GM18519 (cell line): ENCODE data around the gene VSTM4.

Experiments
- ATAC-seq: cut with Tn5 transposase; IDR thresholded peaks from one replicate; pipeline ENCODE4 v1.9.1; 2021; ENCODE audit warnings: mild to moderate bottlenecking, moderate library complexity; ENCODE audit not compliant: unreplicated experiment, low FRiP score

The VSTM4 gene

GRCh38 chr10:49143249-49143648 is 27.9 kb upstream of the VSTM4 start:
- no peak for ATAC-seq

GRCh38 chr10:49141541-49142332 is 26.4 kb upstream of the VSTM4 start:
- ATAC-seq = no peak

- no peak for ATAC-seq
Observed at GRCh38 chr10:49140304-49141177, 25.2 kb upstream of the VSTM4 start.

- ATAC-seq = no peak
Observed at GRCh38 chr10:49139846-49140195, 24.5 kb upstream of the VSTM4 start.

GRCh38 chr10:49139028-49139845 is 23.9 kb upstream of the VSTM4 start:
- no peak for ATAC-seq

GRCh38 chr10:49138361-49138891 is 23.1 kb upstream of the VSTM4 start:
- ATAC-seq = no peak

GRCh38 chr10:49136525-49136924 is 21.2 kb upstream of the VSTM4 start:
- ATAC-seq = no peak

GRCh38 chr10:49135575-49136313 is 20.4 kb upstream of the VSTM4 start:
- ATAC-seq = no peak

- no peak for ATAC-seq
Observed at GRCh38 chr10:49134327-49134726, 19.0 kb upstream of the VSTM4 start.

GRCh38 chr10:49133706-49134248 is 18.5 kb upstream of the VSTM4 start, which contains the start of gene FAM170B:
Gene FAM170B (minus strand): TSS chr10:49134021. CDS start chr10:49133918, 103 bp downstream.
- ATAC-seq = no peak

- ATAC-seq = no peak
Observed at GRCh38 chr10:49132362-49132737, 17.0 kb upstream of the VSTM4 start.

- no peak for ATAC-seq
Observed at GRCh38 chr10:49131507-49132361, 16.4 kb upstream of the VSTM4 start.

- no peak for ATAC-seq
Observed at GRCh38 chr10:49129376-49129775, 14.1 kb upstream of the VSTM4 start.

GRCh38 chr10:49128854-49129253 is 13.5 kb upstream of the VSTM4 start:
- no peak for ATAC-seq

GRCh38 chr10:49123981-49124950 is 8.9 kb upstream of the VSTM4 start:
- no peak for ATAC-seq

GRCh38 chr10:49120911-49121310 is 5.6 kb upstream of the VSTM4 start:
- no peak for ATAC-seq

- no peak for ATAC-seq
Observed at GRCh38 chr10:49119746-49120145, 4.4 kb upstream of the VSTM4 start.
